Subcutaneous adipose tissue (tissue), 4 donors: ENCODE data around the gene FKBP5. TPM values are rescaled to one million over a fixed set of nuclear protein-coding genes. Genes with fewer than 3 reads are reported as not detected.

Experiments used
- total RNA-seq, 4 donors: library from RNA; depleted of rRNA; stranded (reverse); fragments of >200 nt; gene quantifications; one replicate each; pipeline ENCODE4 v1.1.0, GENCODE V29; 2016
- TF ChIP-seq, protein P1 (sequence below): fragments of 450-650 bp; IDR thresholded peaks from one replicate; pipeline ENCODE4 v1.5.1; 2016; ENCODE audit warnings: low read depth, mild to moderate bottlenecking, control low read depth, antibody characterized with exemption, moderate library complexity

FKBP5 gene
- total RNA-seq, 4 donors from 2014 or later = 332 to 758 (median 703) TPM

DNA sequence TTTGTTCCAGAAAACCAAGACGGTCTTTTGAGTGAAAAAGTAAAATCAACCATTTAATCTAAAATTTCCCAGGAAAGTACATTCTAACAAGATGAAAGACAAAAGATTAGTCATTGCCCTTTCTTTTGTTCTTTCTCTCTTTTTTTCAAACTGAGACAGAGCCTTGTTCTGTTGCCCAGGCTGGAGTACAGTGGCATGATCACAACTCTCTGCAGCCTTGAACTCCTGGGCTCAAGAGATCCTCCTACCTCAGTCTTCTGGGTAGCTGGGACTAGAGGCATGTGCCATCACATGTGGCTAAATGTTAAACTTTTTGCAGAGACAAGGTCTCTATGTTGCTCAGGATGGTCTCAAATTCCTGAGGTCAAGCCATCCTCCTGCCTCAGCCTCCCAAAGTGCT, 75.0 kb downstream of the FKBP5 start:
- TF ChIP-seq, protein P1, sequence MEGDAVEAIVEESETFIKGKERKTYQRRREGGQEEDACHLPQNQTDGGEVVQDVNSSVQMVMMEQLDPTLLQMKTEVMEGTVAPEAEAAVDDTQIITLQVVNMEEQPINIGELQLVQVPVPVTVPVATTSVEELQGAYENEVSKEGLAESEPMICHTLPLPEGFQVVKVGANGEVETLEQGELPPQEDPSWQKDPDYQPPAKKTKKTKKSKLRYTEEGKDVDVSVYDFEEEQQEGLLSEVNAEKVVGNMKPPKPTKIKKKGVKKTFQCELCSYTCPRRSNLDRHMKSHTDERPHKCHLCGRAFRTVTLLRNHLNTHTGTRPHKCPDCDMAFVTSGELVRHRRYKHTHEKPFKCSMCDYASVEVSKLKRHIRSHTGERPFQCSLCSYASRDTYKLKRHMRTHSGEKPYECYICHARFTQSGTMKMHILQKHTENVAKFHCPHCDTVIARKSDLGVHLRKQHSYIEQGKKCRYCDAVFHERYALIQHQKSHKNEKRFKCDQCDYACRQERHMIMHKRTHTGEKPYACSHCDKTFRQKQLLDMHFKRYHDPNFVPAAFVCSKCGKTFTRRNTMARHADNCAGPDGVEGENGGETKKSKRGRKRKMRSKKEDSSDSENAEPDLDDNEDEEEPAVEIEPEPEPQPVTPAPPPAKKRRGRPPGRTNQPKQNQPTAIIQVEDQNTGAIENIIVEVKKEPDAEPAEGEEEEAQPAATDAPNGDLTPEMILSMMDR = no peak

DNA sequence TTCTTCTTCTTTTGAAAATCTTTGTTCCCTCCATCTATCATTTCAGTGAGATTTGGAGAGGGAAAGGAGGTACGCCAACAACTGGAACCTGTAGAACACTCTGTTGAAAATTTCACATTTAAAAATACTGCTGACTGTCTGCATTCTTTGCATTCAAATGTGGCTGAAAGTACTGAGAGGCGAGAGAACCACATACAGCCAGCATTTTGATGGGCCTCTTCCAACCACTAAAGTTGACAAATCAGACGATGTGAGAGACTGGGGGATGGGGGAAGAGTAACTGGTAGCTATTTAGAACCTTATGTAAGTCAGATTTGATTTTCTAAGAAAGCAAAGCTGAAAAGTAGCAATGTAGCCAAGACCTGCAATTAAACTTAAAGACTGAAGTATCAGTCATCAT, 77.5 kb downstream of the FKBP5 start:
- TF ChIP-seq, protein P1 = no peak

DNA sequence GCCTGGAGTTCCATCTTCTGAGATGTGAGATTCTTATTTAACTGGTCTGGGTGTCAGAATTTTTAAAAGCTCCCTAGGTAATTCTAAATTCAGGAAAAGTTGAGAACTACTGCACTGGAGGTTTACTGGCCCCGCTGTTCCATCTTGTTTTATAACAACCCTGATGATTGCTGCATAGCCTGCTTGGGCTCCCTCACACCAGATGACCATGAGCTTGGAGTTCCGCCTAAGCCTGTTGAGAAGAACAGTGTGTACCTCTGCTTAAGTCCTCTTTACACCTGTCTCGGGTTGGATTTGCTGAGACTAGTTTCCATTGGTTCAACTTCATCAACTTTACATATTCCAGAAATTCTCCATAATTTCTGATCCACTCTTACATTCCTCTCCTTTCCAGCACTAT, 77.9 kb downstream of the FKBP5 start:
- TF ChIP-seq, protein P1 = no peak

DNA sequence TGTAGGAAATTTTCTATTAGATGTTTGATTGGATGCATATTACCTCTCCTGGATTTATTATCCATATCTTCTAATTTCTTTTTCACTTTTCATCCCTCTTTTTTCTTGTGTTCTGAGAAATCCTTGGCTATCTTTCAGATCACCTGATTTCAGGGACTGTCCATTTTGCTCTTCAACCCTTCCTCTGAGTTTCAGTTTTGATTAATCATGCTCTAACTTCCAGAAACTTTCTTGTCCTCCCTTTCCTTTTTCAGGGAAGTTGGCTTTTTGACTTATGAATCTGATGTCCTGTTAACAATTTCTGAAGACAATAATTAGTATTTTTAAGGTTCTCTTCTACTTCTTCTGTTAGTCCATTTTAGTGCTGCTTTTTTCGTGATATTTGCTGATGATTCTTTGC, 79.1 kb downstream of the FKBP5 start:
- TF ChIP-seq, protein P1 = no peak

DNA sequence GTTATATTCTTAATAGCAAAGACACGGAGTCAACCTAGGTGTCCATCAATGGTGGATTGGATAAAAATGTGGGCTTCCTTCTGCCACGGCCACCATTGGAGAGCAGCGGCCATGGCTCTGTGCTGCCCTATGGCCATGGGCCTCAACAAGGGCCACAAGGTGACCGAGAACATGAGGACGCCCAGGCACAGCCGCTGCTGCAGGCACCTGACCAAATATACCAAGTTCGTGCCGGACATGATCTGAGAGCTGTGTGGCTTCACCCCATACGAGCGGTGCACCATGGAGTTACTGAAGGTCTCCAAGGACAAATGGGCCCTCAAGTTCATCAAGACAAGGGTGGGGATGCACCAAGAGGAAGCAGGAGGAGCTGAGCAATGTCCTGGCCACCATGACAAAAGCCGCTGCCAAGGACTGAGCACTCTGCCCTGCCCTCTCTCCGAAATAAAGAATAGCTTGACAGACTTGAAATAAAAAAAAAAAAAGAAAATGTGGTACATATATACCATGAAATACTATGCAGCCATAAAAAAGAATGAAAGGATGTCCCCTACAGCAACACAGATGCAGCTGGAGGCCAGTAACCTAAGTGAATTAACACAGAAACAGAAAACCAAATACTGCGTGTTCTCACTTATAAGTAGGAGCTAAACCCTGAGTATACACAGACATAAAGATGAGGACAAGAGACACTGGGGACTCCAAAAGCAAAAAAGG, 81.0 kb downstream of the FKBP5 start:
- TF ChIP-seq, protein P1 = no peak

DNA sequence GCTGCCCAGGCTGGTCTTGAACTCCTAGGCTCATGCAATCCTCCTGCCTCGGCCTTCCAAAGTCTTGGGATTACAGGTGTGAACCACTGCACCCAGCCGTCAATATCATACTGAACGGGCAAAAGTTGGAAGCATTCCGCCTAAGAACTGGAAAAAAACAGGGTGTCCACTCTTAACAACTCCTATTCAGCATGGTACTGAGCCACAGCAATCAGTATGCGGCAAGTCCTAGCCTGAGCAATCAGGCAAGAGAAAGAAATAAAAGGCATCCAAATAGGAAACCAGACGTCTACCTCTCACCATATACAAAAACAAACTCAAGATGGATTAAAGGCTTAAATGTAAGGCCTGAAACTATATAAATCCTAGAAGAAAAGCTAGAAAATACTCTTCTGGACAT, 83.1 kb downstream of the FKBP5 start:
- TF ChIP-seq, protein P1 = no peak

DNA sequence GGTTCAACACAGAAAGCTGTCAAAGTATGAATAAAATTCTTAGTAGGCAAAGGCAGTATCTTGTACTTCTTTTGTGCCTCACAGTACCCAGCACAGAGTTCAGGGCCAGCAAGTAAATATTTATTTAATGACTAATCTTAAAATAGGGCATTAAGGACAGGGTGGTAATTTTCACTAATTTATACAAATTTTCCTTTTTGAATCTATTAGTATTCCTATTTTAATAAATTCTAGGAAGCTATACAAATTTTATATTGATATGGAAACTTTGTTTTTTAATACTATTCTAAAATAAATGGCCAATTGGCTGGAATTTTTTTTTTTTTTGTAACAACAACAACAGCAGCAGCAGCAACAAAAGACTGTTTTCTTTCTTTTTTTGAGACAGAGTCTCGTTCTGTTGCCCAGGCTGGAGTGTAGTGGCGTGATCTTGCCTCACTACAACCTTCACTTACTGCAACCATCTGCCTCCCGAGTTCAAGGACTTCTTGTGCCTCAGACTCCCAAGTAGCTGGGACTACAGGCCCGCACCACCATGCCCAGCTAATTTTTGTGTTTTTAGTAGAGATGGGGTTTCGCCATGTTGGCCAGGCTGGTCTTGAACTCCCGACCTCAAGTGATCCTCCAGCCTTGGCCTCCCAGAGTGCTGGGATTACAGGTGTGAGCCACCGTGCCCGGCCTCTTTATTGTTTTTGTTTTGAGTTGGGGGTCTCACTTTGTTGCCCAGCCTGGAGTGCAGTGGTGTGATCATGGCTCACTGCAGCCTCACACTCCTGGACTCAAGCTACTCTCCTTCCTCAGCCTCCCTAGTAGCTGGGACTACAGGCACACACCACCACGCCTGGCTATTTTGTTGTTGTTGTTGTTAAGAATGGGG, 85.2 kb downstream of the FKBP5 start:
- TF ChIP-seq, protein P1 = no peak
